HT1080 (cell line): ENCODE results near the gene HUWE1. TPM values are rescaled to one million over a fixed set of nuclear protein-coding genes. Genes with fewer than 3 reads are reported as not detected.
"Not testable (repeated sequence)": the region's sequence is repeated elsewhere in the genome, so short reads cannot be mapped to it uniquely, and the experiment has no call there.

Experiments used
- DNase-seq: peaks from one replicate; pipeline ENCODE4 v3.0.0-alpha.2; 2015; ENCODE audit warnings: low read depth
- small RNA-seq: library from RNA; depleted of rRNA; stranded (forward); fragments of <200 nt; gene quantifications from one replicate; pipeline ENCODE3, GENCODE V24; 2014
- total RNA-seq: library from RNA; depleted of rRNA; stranded (reverse); fragments of >200 nt; shearing (Covaris generic); gene quantifications from 2 replicates; pipeline ENCODE4 v1.2.3, GENCODE V29; 2014

Gene HUWE1
- total RNA-seq, 1 experiment from 2014 or later = 83.0 TPM

DNA sequence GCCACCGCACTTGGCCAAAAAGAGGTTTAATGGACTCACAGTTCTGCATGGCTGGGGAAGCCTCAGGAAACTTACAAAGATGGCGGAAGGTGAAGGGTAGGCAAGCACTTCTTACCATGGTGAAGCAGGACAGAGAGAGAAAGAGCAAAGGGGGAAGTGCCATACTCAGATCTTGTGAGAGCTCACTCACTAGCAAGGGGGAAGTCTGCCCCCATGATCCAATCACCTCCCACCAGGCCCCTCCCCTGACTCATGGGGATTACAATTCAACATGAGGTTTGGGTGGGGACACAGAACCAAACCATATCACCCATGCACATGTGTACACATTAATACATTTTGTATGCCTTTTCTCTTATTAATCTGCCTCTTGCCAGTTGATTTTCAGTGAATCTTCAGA lies 175.2 kb downstream of the HUWE1 start:
- DNase-seq = no peak

DNA sequence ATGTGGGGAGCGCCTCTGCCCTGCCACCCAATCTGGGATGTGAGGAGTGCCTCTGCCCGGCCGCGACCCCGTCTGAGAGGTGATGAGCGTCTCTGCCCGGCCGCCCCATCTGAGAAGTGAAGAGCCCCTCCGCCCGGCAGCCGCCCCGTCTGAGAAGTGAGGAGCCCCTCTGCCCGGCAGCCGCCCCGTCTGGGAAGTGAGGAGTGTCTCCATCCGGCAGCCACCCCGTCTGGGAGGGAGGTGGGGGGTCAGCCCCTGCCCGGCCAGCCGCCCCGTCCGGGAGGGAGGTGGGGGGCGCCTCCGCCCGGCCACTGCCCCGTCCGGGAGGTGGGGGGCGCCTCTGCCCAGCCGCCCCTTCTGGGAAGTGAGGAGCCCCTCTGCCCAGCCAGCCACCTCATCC lies 182.5 kb downstream of the HUWE1 start:
- not testable (repeated sequence) for DNase-seq

DNA sequence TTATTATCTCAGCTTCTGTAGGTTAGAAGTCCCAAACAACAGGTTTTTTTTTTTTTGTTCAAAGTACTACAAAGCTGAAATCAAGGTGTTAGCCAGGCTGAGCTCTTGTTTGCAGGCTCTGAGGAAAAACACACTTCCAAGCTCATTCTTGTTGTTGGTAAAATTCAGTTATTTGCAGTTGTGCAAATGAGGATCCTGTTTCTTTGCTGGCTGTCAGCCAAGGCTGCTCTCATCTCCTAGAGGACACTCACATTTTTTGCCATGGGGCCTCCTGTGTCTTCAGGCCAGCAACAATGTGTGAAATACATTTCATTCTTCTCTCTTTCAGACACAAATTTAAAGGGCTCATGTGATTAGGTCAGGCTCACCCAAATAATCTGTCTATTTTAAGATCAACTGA lies 192.1 kb downstream of the HUWE1 start:
- DNase-seq = no peak

DNA sequence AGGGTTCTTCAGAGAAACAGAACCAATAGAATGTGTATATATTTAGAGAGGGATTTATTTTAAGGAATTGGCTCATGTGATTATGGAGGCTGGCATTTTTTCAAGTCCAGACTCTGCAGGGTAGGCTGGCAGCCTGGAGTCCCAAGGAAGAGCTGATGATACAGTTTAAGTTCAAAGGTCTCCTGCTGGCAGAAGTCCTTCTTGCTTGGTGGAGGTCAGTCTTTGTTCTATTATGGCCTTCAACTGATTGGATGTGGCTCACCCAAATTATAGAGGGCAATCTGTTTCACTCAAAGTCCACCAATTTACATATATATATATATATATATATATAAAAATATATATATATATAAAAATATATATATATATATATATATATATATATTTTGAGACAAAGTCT lies 200.2 kb downstream of the HUWE1 start:
- no peak for DNase-seq

DNA sequence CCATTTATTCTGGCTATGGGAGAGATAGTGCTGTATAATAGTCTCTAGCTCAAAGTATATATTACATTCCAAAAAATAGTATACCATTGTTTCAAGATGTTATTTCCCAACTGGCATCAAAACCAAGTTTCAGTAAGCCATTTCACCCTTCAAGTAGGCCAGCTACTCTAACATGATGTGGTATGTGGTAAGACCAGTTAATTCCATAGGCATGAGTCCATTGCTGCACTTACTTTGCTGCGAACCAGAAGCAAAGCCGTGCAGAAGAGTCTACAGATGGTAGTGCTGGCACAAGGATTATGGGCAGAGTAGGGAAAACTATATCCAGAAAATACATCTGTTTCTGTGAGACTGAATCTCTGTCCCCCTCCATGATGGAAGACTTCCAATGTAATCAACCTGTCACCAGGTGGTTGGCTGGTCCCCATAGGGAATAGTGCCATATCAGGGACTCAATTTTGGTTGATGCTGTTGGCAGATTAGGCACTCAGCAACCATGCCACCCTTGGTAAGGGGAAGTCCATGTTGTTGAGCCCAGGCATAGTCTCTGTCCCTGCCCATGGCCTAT lies 202.6 kb downstream of the HUWE1 start:
- DNase-seq = no peak

DNA sequence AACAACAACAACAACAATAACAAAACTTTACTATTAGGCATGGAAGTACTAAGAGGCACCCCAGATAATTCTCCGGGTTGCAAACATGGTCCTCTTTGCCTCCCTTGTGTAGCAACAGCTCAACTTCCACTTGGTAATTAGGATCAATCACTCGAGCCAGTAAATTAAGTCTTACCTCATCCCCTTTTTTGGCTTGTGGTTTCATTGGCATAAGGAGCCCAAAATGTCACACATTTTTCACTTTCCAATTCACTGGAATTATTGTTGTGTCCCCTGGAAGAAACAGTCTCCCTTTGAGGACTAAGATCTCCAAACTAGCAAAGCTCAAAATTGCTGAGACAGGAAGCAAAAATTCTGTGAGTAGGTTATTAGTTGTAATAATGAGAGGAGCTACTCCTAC lies 203.1 kb downstream of the HUWE1 start:
- no peak for DNase-seq

Small RNA genes within 50 kb of the gene (small RNA-seq; reads per million reads assigned to genes)
- gene MIR98 (22.2 reads per million, percentile 93 among the genes with 10 or more reads in this experiment), gene MIRLET7F2 (8.6 reads per million, percentile 91 among the genes with 10 or more reads in this experiment)
